GM10248 (cell line): ENCODE data around the gene PHACTR1.

ENCODE experiments used
- CTCF ChIA-PET: fragments of 300-600 bp; sonication (Branson Sonifier 250); formaldehyde crosslinking; extraction: SDS; loops from one replicate; lab custom pipeline; 2021; ENCODE audit warnings: antibody characterized with exemption; lab: Yijun Ruan, JAX
- POLR2A ChIA-PET: fragments of 350-650 bp; sonication (Branson Sonifier 250); formaldehyde crosslinking; extraction: SDS; loops from one replicate; lab custom pipeline; 2020; ENCODE audit warnings: antibody characterized with exemption; lab: Yijun Ruan, JAX
- DNase-seq: peaks from one replicate; pipeline ENCODE4 v3.0.0; 2012; ENCODE audit errors: extremely low spot score
- TF ChIP-seq, protein P1 (sequence below): IDR thresholded peaks from 2 replicates; pipeline ENCODE4 v1.5.1; 2012; ENCODE audit warnings: mild to moderate bottlenecking, low read depth; ENCODE audit errors: extremely low read depth, missing control alignments, control extremely low read depth

PHACTR1 gene

DNA sequence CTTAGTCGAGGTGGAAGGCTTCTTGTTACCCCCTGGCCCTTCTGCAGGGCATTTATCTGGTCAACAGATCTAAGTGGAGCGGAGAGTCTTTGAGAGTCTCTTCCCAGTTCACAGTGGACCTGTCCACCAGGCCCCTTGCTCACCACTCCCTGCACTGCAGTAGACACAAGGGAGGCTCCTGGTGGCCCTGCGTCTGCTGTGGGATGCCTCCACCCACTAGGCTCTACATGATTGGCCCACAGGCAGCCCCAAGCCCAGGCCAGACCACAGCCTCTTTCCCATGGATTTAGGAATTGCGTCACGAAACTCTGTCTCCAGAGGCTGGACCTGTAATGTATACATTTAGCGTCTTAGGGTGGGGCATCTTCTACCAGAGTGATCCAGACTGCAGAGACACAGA, 583.4 kb downstream of the PHACTR1 start:
- POLR2A ChIA-PET, result interaction anchor here (0.6 kb wide), 1 partner anchor 10 kb away, joined by 3 read pairs; no protein-coding TSS in a partner anchor
- TF ChIP-seq, protein P1, sequence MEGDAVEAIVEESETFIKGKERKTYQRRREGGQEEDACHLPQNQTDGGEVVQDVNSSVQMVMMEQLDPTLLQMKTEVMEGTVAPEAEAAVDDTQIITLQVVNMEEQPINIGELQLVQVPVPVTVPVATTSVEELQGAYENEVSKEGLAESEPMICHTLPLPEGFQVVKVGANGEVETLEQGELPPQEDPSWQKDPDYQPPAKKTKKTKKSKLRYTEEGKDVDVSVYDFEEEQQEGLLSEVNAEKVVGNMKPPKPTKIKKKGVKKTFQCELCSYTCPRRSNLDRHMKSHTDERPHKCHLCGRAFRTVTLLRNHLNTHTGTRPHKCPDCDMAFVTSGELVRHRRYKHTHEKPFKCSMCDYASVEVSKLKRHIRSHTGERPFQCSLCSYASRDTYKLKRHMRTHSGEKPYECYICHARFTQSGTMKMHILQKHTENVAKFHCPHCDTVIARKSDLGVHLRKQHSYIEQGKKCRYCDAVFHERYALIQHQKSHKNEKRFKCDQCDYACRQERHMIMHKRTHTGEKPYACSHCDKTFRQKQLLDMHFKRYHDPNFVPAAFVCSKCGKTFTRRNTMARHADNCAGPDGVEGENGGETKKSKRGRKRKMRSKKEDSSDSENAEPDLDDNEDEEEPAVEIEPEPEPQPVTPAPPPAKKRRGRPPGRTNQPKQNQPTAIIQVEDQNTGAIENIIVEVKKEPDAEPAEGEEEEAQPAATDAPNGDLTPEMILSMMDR, result no peak
- CTCF ChIA-PET, result interaction anchor here (1.0 to 1.2 kb wide), 2 partner anchors 21 to 105 kb away, joined by 3 to 4 read pairs; no protein-coding TSS in a partner anchor
- DNase-seq, result no peak

DNA sequence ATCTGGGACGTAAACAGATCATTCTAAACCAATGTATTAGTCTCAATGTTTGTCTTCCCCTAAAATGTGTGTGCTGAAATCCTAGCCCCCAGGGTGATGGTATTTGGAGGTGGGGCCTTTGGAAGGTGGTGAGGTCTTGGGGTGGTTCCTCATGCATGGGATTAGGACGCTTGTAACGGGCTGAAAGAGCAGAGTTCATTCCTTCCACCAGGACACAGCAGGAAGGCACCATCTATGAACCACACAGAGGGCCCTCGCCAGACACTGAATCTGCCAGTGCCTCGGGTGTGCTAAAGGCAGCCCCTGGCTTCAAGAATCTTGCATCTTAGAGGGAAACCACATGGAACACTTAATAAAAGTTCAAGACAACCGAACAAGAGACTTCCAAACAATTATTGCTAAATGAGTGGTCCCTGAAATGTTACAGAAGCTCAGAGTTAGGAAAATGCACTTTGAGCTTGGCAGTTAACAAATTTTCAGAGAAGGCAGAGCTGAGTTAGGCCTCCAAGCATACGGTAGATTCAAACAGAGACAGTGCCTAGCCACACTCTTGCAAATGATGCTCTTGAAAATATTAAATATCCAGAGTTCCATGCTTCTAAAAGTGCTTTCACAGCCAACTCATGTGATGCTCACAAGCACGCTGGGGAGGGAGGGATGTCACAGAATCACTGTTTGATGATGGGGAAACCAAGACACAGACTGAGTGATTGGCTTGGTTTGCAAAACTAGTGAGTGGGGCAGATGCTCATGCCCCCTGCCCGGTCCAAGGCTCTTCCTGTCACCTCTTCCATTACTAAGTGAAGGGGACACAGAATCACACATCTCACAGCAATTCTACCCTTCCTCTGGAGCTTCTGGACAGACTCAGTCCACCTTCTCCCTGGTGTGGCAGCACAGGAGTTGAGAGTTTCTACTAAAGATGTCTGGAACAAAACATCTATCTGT, 584.4 kb downstream of the PHACTR1 start:
- DNase-seq, result no peak
- ChIA-PET POLR2A (interaction anchor here (0.6 kb wide), 1 partner anchor 270 kb away, joined by 5 read pairs; no protein-coding TSS in a partner anchor), CTCF (interaction anchor here (0.8 to 4.7 kb wide), 3 partner anchors 7 to 23 kb away, joined by 3 to 19 read pairs (median 9); no protein-coding TSS in a partner anchor)
- TF ChIP-seq, protein P1, result no peak

DNA sequence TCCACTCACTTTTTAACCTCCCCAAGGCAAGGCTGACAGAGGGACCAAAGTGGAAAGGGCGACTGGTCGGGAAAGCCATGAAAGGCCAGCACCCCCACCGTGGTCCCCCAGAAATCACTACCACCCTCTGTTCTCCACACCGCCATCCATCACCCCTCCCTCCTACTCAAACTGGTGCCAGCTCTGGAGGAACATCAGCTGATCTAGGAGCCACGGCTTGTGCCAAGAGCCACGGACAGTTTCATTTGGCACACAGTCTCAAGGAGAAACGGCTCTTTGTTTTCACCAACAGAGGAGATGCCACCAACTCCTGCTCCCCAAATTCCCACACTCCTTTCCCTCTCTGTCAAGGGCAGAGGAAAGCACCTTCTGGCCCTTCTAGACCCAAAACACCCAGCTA, 585.7 kb downstream of the PHACTR1 start:
- ChIA-PET POLR2A (interaction anchor here (0.8 to 1.7 kb wide), 6 partner anchors 8 to 124 kb away, joined by 3 to 6 read pairs (median 4); partner anchors contain the start of gene TBC1D7), CTCF (interaction anchor here (0.7 to 4.7 kb wide), 7 partner anchors 9 to 272 kb away, joined by 3 to 19 read pairs (median 3); partner anchors contain the start of gene SIRT5)

DNA sequence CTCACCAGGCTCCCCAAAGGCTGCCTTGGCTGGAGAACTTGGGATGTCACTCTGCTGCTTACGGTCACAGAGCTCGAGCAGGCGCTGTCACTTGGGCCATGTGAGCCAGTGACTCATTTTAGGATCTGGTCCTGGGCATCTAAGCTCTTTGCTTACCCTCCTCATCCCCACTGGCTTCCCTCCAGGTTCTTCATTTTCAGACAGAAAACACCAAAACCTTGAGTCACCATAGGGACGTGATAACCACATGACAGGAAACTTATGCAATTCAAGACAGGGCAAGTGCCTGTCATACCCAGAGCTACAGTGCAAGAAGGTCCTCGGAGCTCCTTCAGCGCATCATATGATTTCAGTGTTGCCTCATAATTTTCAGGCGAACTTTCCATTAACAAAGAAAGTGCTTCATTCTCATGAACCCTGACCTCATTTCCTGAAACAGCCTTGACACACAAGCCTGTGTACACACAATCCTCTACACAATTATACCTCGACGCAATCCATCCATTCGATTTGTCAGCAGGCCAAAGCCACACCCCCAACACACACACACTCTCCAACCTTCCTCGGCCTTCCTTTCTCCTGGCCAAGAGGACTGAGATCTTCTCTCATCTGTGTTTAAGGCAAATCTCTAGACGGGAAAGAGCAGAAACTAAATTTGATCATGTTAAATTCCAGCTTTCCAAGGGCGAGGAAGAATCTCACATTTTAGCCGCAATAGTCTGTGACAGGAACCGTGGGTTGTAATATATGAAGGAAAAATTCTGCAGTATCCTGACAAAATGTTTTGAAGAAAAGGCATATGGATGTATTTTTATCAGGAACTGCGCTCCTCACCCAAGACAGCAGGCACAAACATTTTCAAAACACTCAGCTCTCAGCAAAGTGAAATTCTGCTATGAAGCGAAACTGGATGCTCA, 586.4 kb downstream of the PHACTR1 start:
- ChIA-PET CTCF (interaction anchor here (0.7 to 4.7 kb wide), 10 partner anchors 10 to 272 kb away, joined by 3 to 19 read pairs (median 4); partner anchors contain the start of genes SIRT5 and TBC1D7), POLR2A (interaction anchor here (0.8 to 1.7 kb wide), 6 partner anchors 8 to 123 kb away, joined by 3 to 6 read pairs (median 4); partner anchors contain the start of gene TBC1D7)
- TF ChIP-seq, protein P1, result no peak
- peak; percentile 72 for DNase-seq

More for the DNA sequence above, 585.7 kb downstream of the PHACTR1 start:
- TF ChIP-seq, protein P1, result no peak
- no peak for DNase-seq

DNA sequence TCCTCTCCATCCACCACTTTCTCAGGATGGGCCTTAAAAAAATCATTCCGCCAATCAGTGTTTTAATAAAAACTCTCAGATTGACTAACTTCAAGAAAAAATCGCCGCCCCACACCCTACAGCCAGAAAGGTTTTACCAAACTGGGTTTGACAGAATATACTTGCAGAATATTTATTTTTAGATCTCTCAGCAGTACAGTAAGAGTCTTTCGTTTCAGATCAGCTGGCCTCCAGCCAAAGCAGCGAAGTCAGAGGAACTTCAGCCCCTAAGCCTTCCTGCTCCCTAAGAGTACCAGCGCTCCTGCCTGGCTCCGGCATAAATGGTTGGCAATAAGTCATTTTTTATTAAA, 587.1 kb downstream of the PHACTR1 start:
- ChIA-PET CTCF (interaction anchor here (1.3 to 4.7 kb wide), 5 partner anchors 10 to 151 kb away, joined by 4 to 19 read pairs (median 7); partner anchors contain the start of gene TBC1D7), POLR2A (no interaction called here)
- DNase-seq, result peak; percentile 75
- TF ChIP-seq, protein P1, result no peak

DNA sequence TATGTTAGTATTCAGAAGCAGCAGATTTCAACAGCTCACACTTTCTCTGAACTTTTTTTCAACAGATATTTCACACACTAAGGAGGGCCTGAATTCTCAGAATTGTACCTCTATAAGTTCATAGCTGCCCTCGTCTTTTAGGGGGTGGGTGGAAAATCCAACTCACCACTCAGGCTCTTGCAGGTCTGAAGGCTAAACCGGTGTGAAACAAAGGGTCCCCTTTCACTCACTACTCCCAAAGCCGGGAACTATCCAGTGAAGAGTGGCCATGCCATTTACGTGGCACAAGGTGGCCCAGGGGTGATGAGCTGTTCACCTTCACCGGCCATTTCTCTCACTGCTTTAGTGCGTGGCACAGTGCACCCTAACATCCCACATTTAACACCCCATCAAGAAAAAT, 587.5 kb downstream of the PHACTR1 start:
- TF ChIP-seq, protein P1, result no peak
- CTCF ChIA-PET, result interaction anchor here (0.8 to 4.7 kb wide), 8 partner anchors 10 to 150 kb away, joined by 3 to 19 read pairs (median 6); partner anchors contain the start of gene TBC1D7
- DNase-seq, result no peak
- POLR2A ChIA-PET, result no interaction called here
